ENCODE measurements around the gene TUBB1.

- TF ChIP-seq, protein P1, sequence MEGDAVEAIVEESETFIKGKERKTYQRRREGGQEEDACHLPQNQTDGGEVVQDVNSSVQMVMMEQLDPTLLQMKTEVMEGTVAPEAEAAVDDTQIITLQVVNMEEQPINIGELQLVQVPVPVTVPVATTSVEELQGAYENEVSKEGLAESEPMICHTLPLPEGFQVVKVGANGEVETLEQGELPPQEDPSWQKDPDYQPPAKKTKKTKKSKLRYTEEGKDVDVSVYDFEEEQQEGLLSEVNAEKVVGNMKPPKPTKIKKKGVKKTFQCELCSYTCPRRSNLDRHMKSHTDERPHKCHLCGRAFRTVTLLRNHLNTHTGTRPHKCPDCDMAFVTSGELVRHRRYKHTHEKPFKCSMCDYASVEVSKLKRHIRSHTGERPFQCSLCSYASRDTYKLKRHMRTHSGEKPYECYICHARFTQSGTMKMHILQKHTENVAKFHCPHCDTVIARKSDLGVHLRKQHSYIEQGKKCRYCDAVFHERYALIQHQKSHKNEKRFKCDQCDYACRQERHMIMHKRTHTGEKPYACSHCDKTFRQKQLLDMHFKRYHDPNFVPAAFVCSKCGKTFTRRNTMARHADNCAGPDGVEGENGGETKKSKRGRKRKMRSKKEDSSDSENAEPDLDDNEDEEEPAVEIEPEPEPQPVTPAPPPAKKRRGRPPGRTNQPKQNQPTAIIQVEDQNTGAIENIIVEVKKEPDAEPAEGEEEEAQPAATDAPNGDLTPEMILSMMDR (IDR thresholded peaks at IDR 0.05): no peak
- TF ChIP-seq EZH2 (IDR thresholded peaks at IDR 0.05; ENCODE audit: borderline replicate concordance, insufficient read depth, low read depth, low read length, poor library complexity, severe bottlenecking): no peak
Measured at GRCh38 chr20:59047938-59048680, 28.9 kb downstream of the TUBB1 start.
